AG04449 (cell line): Measurements from ENCODE around the gene MTERF4.

Experiments
- CTCF ChIA-PET: fragments of 350-600 bp; formaldehyde crosslinking; extraction: SDS; loops from one replicate; lab custom pipeline; 2021; ENCODE audit warnings: antibody characterized with exemption; lab: Yijun Ruan, JAX
- POLR2A ChIA-PET: fragments of 400-600, 350-600 bp; formaldehyde crosslinking; extraction: SDS; loops from one replicate; lab custom pipeline; 2020; ENCODE audit warnings: antibody characterized with exemption, inconsistent platforms; lab: Yijun Ruan, JAX
- DNase-seq: peaks from one replicate; pipeline ENCODE4 v3.0.0-alpha.2; 2010; ENCODE audit warnings: low read depth, low spot score
- H3K4me3 ChIP-seq: 2 replicates; pipeline ENCODE4 v1.5.1; 2011; ENCODE audit warnings: low read depth, mild to moderate bottlenecking, control low read depth, low read length
- TF ChIP-seq, protein P1 (sequence below): IDR thresholded peaks from one replicate; pipeline ENCODE4 v1.5.1; 2011; ENCODE audit warnings: mild to moderate bottlenecking, moderate library complexity, low read length, control low read depth, inconsistent platforms; ENCODE audit not compliant: insufficient read depth; ENCODE audit errors: missing control alignments

The MTERF4 gene

DNA sequence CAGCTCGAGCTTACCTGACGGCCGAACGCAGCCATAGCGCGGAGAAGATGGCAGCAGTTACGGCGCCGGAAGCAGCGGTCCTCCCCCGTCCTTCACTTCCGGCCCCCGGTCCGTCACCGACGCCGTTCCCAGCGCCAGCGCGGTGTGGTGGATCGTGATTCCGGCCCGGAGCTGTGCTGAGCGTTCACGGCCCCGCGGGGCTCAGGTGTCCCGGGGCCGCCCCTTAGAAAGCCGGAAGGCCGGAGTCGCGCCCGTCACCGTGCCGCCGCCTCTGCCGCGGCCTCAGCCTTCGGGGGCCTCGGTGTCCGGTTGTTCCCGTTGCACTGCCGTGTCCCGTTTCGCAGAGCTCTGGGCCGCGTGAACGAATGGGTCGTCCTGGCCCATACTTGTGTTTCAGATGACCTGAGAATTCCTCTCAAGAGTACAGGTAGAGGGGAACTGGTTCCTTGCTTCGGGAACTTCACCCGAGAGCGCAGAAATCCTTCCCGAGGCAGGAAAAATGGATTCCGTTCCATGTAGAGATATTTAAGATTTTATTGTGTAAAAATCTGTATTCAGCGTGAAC, at the start of gene MTERF4:
TSS of gene MTERF4 (minus strand) at position 49 of the 565 bp plus-strand sequence. CDS start at position 35, 14 bp downstream.
- CTCF ChIA-PET: interaction anchor here (1.1 kb wide), 1 partner anchor 189 kb away, joined by 3 read pairs; no protein-coding TSS in a partner anchor
- POLR2A ChIA-PET: interaction anchor here (0.8 to 1.8 kb wide), 6 partner anchors 10 to 55 kb away, joined by 3 to 6 read pairs (median 3); no protein-coding TSS in a partner anchor

GRCh38 chr2:241150660-241151530, 48.8 kb upstream of the MTERF4 start:
- TF ChIP-seq, protein P1, sequence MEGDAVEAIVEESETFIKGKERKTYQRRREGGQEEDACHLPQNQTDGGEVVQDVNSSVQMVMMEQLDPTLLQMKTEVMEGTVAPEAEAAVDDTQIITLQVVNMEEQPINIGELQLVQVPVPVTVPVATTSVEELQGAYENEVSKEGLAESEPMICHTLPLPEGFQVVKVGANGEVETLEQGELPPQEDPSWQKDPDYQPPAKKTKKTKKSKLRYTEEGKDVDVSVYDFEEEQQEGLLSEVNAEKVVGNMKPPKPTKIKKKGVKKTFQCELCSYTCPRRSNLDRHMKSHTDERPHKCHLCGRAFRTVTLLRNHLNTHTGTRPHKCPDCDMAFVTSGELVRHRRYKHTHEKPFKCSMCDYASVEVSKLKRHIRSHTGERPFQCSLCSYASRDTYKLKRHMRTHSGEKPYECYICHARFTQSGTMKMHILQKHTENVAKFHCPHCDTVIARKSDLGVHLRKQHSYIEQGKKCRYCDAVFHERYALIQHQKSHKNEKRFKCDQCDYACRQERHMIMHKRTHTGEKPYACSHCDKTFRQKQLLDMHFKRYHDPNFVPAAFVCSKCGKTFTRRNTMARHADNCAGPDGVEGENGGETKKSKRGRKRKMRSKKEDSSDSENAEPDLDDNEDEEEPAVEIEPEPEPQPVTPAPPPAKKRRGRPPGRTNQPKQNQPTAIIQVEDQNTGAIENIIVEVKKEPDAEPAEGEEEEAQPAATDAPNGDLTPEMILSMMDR: no peak
- ChIA-PET POLR2A (interaction anchor here (0.6 to 1.3 kb wide), 2 partner anchors 49 to 74 kb away, joined by 3 to 4 read pairs; partner anchors contain the start of gene MTERF4), CTCF (interaction anchor here (3.3 kb wide), 1 partner anchor 237 kb away, joined by 14 read pairs; no protein-coding TSS in a partner anchor)

More for the DNA sequence above, at the start of gene MTERF4:
- H3K4me3 ChIP-seq: peak within 1 kb of the TSS; percentile 87
- DNase-seq: no peak
- TF ChIP-seq, protein P1: no peak

GRCh38 chr2:241149925-241150659, 48.0 kb upstream of the MTERF4 start, which contains the start of gene PPP1R7:
TSS of gene PPP1R7 (plus strand) at chr2:241150467. CDS start at chr2:241150496, 29 bp downstream.
- POLR2A ChIA-PET: interaction anchor here (1.3 kb wide), 1 partner anchor 48 kb away, joined by 4 read pairs; the partner anchor contains the start of gene MTERF4

More at GRCh38 chr2:241150660-241151530, 48.8 kb upstream of the MTERF4 start:
- DNase-seq: no peak
- H3K4me3 ChIP-seq: peak overlapping the region; percentile 91

DNA sequence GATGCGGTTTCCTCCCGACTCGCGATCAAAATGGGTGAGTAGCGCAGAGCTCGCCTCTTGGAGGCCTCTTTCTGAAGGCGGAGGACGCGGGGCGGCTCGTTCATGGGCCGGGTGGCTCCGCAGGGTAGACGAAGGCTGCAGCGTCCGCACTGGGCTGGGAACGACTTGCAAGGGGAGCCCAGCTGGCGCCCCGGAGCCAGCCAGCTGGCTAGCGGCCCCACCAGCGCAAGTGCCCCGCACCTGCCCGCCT, 47.5 kb upstream of the MTERF4 start:
- POLR2A ChIA-PET: no interaction called here
- no peak for DNase-seq
- CTCF ChIA-PET: interaction anchor here (1.0 to 3.3 kb wide), 2 partner anchors 8 to 236 kb away, joined by 3 to 14 read pairs; no protein-coding TSS in a partner anchor
- TF ChIP-seq, protein P1: no peak
- peak overlapping the region; percentile 91 for H3K4me3 ChIP-seq

More at GRCh38 chr2:241149925-241150659, 48.0 kb upstream of the MTERF4 start, which contains the start of gene PPP1R7:
- peak within 1 kb of the TSS; percentile 91 for H3K4me3 ChIP-seq
- DNase-seq: peak; percentile 41
- TF ChIP-seq, protein P1: peak; percentile 6
- CTCF ChIA-PET: interaction anchor here (1.0 to 3.3 kb wide), 2 partner anchors 8 to 236 kb away, joined by 3 to 14 read pairs; no protein-coding TSS in a partner anchor

DNA sequence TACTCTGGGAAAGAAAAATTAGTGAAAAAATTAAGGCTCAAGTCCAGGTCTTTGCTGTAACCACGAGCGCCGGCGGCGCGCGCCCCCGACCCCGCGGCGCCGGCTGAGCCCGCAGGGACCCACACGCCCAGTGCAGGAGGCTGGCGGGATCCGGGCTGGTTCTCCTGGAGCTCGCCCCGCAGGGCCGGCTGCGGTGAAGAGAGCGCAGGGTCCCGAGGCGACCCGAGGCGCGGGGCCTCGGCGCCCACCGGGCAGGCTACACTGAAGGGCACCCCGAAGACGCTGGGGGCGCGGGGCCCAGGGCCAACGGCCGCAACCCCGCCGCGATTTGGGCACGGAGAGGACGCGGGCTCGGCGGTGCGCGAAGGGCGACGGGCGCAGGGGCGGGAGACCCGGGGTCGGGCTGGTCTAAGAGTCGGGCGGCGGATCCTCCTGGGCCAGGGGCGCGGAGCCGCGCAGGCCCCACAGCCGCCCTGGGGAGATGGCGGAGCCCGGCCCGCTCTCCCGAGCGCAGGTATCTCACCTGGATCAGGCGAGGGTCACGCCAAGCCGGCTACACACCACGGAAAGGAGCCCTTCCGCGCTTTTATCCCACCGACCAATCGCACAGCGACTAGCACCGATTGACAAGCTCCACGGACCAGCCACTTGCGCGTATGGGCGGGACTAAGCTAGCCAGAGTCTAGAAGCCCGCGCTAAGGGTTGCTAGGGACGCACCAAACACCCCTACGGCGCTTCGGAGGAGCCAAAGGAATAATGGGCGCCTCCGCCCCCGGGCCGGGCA, 47.0 kb upstream of the MTERF4 start, which contains the start of gene PASK:
TSS of gene PASK (minus strand) at position 582 of the 784 bp plus-strand sequence. CDS start 6,440 bp downstream, outside the sequence.
- TF ChIP-seq, protein P1: no peak
- peak; percentile 61 for DNase-seq
- ChIA-PET POLR2A (interaction anchor here (0.6 kb wide), 1 partner anchor 89 kb away, joined by 3 read pairs; no protein-coding TSS in a partner anchor), CTCF (interaction anchor here (1.0 to 3.3 kb wide), 3 partner anchors 9 to 235 kb away, joined by 3 to 14 read pairs (median 3); no protein-coding TSS in a partner anchor)
- peak within 1 kb of the TSS; percentile 91 for H3K4me3 ChIP-seq
